ENCODE measurements around the gene KANSL1. TPM values are rescaled to one million over a fixed set of nuclear protein-coding genes. Genes with fewer than 3 reads are reported as not detected.

The KANSL1 gene
- total and polyA plus RNA-seq, 2 donors (not counting 1 experiment from before 2014, with no cell fraction given) = 8.4 to 78.6 TPM

DNA sequence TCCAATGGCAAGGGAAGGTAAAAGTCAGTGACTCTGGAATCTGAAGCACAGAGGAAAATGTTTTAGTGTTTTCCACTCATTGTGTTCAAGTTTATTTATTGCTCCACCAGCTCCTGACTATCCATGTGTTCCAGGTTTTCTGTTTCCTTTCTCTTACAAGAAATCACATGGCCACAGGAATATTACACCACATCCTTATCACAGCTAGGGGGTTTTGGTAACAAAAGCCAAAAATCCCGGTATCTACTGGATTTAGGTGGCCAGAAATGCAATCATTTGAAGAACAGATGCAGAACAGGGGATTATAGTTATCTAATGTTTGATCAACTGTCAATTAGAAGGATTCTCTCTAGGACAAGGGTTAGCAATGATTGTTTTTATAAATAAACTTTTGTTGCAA, 146.3 kb downstream of the KANSL1 start:
- Histone ChIP-seq H3K4me2 (ENCODE audit: extremely low read depth, insufficient read depth, low read length) (no peak overlapping the region), H3K27ac (ENCODE audit: insufficient read depth, low read length) (no peak overlapping the region), H3K4me3 (replicated peaks in 1 of 4; ENCODE audit: control extremely low read depth in 1 of 4, insufficient read depth in 1 of 4, low read depth in 3 of 4, low read length in 4 of 4) (no peak overlapping the region), H3K4me1 (ENCODE audit: control insufficient read depth, extremely low read depth, insufficient read depth, low read length) (peaks cover 2% of the 10 kb centered on the region), H3K27me3 (ENCODE audit: control insufficient read depth, insufficient read depth, low read length) (no peaks in the 10 kb centered on the region), H3K9ac (ENCODE audit: insufficient read depth, low read length) (no peak overlapping the region), H3K79me2 (ENCODE audit: control insufficient read depth, insufficient read depth, low read length) (no peaks in the 10 kb centered on the region), H2AFZ (ENCODE audit: low read length) (no peak overlapping the region), H4K20me1 (ENCODE audit: control insufficient read depth, extremely low read depth, insufficient read depth, low read length) (no peaks in the 10 kb centered on the region), H3K9me3 (ENCODE audit: control insufficient read depth, insufficient read depth, low read depth, low read length) (no peaks in the 10 kb centered on the region), H3K36me3 (ENCODE audit: control insufficient read depth, insufficient read depth, low read length) (peaks cover 5% of the 10 kb centered on the region)
- no peak for TF ChIP-seq EZH2 (IDR thresholded peaks at IDR 0.05; ENCODE audit: low read length, missing control alignments)
- no peak for TF ChIP-seq CTCF (conservative IDR thresholded peaks at IDR 0.05 in 1 of 2, IDR thresholded peaks at IDR 0.05 in 1 of 2; ENCODE audit: low read depth in 1 of 2, low read length in 2 of 2)
- peak; percentile 22 to 35 for DNase-seq (ENCODE audit: low read depth in 2 of 2)

- no peaks in the 10 kb centered on the region for H3K9me3 ChIP-seq (ENCODE audit: control insufficient read depth, insufficient read depth, low read depth, low read length)
- no peaks in the 10 kb centered on the region for H3K79me2 ChIP-seq (ENCODE audit: control insufficient read depth, insufficient read depth, low read length)
- H3K4me1 ChIP-seq (ENCODE audit: control insufficient read depth, extremely low read depth, insufficient read depth, low read length) = peaks cover 2% of the 10 kb centered on the region
- no peak overlapping the region for H3K9ac ChIP-seq (ENCODE audit: insufficient read depth, low read length)
- no peak overlapping the region for H3K27ac ChIP-seq (ENCODE audit: insufficient read depth, low read length)
- no peak overlapping the region for H3K4me3 ChIP-seq (replicated peaks in 1 of 4; ENCODE audit: control extremely low read depth in 1 of 4, insufficient read depth in 1 of 4, low read depth in 3 of 4, low read length in 4 of 4)
- H3K4me2 ChIP-seq (ENCODE audit: extremely low read depth, insufficient read depth, low read length) = no peak overlapping the region
- DNase-seq (ENCODE audit: low read depth in 2 of 2) = peak in 1 of 2 donors; percentile 15
- H3K36me3 ChIP-seq (ENCODE audit: control insufficient read depth, insufficient read depth, low read length) = peaks cover 5% of the 10 kb centered on the region
- TF ChIP-seq CTCF (conservative IDR thresholded peaks at IDR 0.05 in 1 of 2, IDR thresholded peaks at IDR 0.05 in 1 of 2; ENCODE audit: low read depth in 1 of 2, low read length in 2 of 2) (no peak), EZH2 (IDR thresholded peaks at IDR 0.05; ENCODE audit: low read length, missing control alignments) (no peak)
- H2AFZ ChIP-seq (ENCODE audit: low read length) = no peak overlapping the region
- no peaks in the 10 kb centered on the region for H4K20me1 ChIP-seq (ENCODE audit: control insufficient read depth, extremely low read depth, insufficient read depth, low read length)
- H3K27me3 ChIP-seq (ENCODE audit: control insufficient read depth, insufficient read depth, low read length) = no peaks in the 10 kb centered on the region
Measured at GRCh38 chr17:46045639-46046038, 147.6 kb downstream of the KANSL1 start.

- Histone ChIP-seq H3K9ac (ENCODE audit: insufficient read depth, low read length) (no peak overlapping the region), H3K36me3 (ENCODE audit: control insufficient read depth, insufficient read depth, low read length) (peaks cover 3% of the 10 kb centered on the region), H4K20me1 (ENCODE audit: control insufficient read depth, extremely low read depth, insufficient read depth, low read length) (no peaks in the 10 kb centered on the region), H3K79me2 (ENCODE audit: control insufficient read depth, insufficient read depth, low read length) (no peaks in the 10 kb centered on the region), H2AFZ (ENCODE audit: low read length) (no peak overlapping the region), H3K9me3 (ENCODE audit: control insufficient read depth, insufficient read depth, low read depth, low read length) (no peaks in the 10 kb centered on the region), H3K4me2 (ENCODE audit: extremely low read depth, insufficient read depth, low read length) (no peak overlapping the region), H3K27me3 (ENCODE audit: control insufficient read depth, insufficient read depth, low read length) (no peaks in the 10 kb centered on the region), H3K4me1 (ENCODE audit: control insufficient read depth, extremely low read depth, insufficient read depth, low read length) (peaks cover 2% of the 10 kb centered on the region), H3K27ac (ENCODE audit: insufficient read depth, low read length) (no peak overlapping the region), H3K4me3 (replicated peaks in 1 of 4; ENCODE audit: control extremely low read depth in 1 of 4, insufficient read depth in 1 of 4, low read depth in 3 of 4, low read length in 4 of 4) (no peak overlapping the region)
- DNase-seq (ENCODE audit: low read depth in 2 of 2) = no peak
- no peak for TF ChIP-seq EZH2 (IDR thresholded peaks at IDR 0.05; ENCODE audit: low read length, missing control alignments)
- no peak for TF ChIP-seq CTCF (conservative IDR thresholded peaks at IDR 0.05 in 1 of 2, IDR thresholded peaks at IDR 0.05 in 1 of 2; ENCODE audit: low read depth in 1 of 2, low read length in 2 of 2)
Measured at GRCh38 chr17:46044989-46045388, 148.2 kb downstream of the KANSL1 start.

All from fibroblast of lung (primary cell).